Renal pelvis (tissue), 3 donors: ENCODE measurements around the gene OR10Z1. TPM values are rescaled to one million over a fixed set of nuclear protein-coding genes. Genes with fewer than 3 reads are reported as not detected.

Source experiments
- polyA plus RNA-seq, 3 donors: library from polyadenylated mRNA; unstranded; fragments of 120-200 nt; gene quantifications; one replicate each; pipeline ENCODE4 v1.2.1, GENCODE V29; 2013; ENCODE audit not compliant: insufficient read length in 3 of 3

The OR10Z1 gene
- polyA plus RNA-seq, 3 donors: 0.01 to 0.04 (median 0.04) TPM

Other genes with a start within 250 kb of the OR10Z1 start
- gene OR10T2, start 205.8 kb upstream of the OR10Z1 start, polyA plus RNA-seq: not detected
- not detected for gene OR10K2, start 179.0 kb upstream of the OR10Z1 start, polyA plus RNA-seq
- gene OR10K1, start 143.4 kb upstream of the OR10Z1 start, polyA plus RNA-seq: under 1 TPM in 2 of 3 donors, not detected in 1; 0.03 to 0.06 TPM
- gene OR10R2, start 133.0 kb upstream of the OR10Z1 start, polyA plus RNA-seq: not detected
- not detected for gene OR6Y1, start 50.9 kb upstream of the OR10Z1 start, polyA plus RNA-seq
- gene OR6P1, start 34.7 kb upstream of the OR10Z1 start, polyA plus RNA-seq: not detected
- gene OR10X1, start 25.4 kb upstream of the OR10Z1 start, polyA plus RNA-seq: not detected
- 1 to 10 TPM in 2 of 3 donors, under 1 TPM in 1; 0.74 to 2.6 (median 1.6) TPM for gene SPTA1, start 81.4 kb downstream of the OR10Z1 start, polyA plus RNA-seq
- gene OR6K2, start 95.4 kb downstream of the OR10Z1 start, polyA plus RNA-seq: not detected
- gene OR6K3, start 115.5 kb downstream of the OR10Z1 start, polyA plus RNA-seq: under 1 TPM in 1 of 3 donors, not detected in 2; 0.06 TPM
- gene OR6K6, start 149.5 kb downstream of the OR10Z1 start, polyA plus RNA-seq: not detected
- not detected for gene OR6N1, start 166.9 kb downstream of the OR10Z1 start, polyA plus RNA-seq
- not detected for gene OR6N2, start 175.9 kb downstream of the OR10Z1 start, polyA plus RNA-seq
- gene MNDA, start 226.1 kb downstream of the OR10Z1 start, polyA plus RNA-seq: 1 to 10 TPM; 2.3 to 4.5 (median 3.8) TPM